Medulla oblongata (tissue), 1 donor: Measurements from ENCODE around the gene LYRM7.
A peak's percentile ranks its signal among the peaks of the same experiment; 100 is the strongest.
"Not testable (repeated sequence)": the region's sequence is repeated elsewhere in the genome, so short reads cannot be mapped to it uniquely, and the experiment has no call there.

ENCODE experiments used
- DNase-seq: peaks from one replicate; pipeline ENCODE4 v3.0.0-alpha.2; 2015; ENCODE audit errors: extremely low spot score

LYRM7 gene

DNA sequence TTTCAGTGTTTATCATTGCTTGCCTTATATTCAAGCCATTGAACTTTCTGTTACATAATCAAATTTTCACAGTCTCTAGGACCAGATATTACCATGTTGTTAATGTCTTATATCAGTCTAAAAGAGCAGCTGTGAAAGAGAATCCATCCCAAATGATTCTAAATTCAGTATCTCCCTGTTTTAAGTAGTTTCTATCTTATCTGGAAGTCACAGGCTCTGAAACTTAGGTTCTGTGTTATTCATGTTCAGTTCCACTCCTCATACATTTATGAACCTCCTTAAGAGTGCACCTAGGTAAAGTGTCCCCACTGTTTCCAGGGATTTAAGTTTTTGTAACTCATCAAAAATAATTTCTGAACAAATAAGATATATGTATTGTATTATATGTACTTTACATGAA is 9.7 kb downstream of the LYRM7 start:
- no peak for DNase-seq

DNA sequence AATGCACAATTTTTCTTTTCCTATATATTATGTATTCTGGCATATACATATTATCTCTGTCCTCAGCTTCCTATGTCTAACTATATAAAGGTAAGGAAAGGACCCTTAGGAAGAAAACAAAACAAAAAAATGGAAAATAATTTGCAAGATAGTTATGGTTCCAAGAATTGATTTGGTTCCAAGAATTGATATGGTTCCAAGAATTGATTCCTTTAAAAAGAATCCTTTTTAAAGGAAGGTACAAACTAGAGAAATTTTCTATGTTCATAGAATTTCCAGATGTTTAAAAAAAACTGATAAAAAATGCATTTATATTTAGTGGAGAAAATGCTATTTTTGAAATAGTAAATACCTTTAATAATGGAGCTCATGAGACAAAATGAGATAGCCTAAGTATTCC is 12.1 kb downstream of the LYRM7 start:
- no peak for DNase-seq

DNA sequence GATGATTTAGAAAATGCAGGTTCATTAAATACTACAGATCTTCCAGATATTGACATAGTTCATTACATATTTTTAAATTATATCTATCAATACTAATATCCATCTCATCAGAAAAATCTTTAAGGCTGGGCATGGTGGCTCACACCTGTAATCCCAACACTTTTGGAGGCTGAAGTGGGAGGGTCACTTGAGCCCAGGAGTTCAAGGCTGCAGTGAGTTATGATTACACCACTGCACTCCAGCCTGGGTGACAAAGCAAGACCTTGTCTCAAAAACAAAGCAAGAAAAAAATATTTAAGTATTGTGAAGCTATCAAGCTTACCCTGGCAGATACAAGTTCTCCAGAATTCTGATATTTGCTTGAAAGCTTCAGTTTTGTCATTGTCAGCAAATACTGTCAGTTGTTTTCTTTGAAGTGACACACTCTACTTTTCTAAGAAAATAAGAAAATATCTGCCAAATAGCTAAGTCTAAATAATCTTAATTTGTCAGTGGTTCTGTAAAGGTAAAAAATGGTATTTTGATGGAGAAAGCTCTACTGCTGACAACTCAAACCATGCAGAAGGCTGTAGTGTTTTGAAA is 14.9 kb downstream of the LYRM7 start:
- no peak for DNase-seq

DNA sequence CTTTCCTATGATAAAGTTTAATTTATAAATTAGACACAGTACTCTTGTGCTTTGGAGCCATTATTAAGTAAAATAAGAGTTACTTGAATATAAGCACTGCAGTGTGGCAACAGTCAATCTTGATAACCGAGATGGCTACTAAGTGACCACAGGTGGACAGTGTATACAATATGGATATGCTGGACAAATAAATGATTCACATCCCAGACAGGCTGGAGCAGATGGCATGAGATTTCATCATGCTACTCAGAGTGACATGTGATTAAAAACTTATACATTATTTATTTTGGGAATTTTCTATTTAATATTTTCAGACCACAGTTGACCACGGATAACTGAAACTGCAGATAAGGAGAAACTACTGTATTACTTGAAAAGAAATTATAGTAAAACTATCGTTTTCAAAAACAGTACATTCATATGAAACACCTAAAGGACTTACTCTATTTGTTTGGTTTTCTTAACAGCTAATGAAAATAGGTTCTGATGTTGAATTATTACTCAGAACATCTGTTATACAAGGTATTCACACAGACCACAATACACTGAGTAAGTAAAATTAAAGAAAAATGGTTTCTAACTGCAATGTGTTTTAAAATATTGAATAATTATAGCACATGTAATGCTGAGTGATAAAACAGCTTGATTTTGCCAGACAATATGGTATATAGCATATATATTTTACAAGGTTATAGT is 16.0 kb downstream of the LYRM7 start:
- DNase-seq, result no peak

DNA sequence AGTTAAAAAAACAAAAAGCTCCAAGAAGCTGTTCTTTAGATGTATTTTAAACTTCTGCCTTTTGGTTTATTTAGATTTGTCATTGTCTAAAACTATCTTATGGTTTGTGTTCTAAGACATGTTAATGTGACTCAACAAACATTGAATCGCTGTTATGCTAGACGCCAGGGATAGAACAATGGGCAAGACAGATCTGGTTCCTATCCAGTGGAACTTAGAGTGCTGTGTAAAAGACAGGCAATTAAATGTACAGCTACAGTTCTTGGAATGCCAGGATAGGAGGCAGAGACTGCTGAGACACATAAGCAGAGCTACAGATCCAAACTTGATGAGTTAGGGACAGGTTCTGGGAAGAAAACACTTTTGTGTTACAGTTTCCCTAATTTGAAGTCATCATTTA is 22.4 kb downstream of the LYRM7 start:
- no peak for DNase-seq

DNA sequence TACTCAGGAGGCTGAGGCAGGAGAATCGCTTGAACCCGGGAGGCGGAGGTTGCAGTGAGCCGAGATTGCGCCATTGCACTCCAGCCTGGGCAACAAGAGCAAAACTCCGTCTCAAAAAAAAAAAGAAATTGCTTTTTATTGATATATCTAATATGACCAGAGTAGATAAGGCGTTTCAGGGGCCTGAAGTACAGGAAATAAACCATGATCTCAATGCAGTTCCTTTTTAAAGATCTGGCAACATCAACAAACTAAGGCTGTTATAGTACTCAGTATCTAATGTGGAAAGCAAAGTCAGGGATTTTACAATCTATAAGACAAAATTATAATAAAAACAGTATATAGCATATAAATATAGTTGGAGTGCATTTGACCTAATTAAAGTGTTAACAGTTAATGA is 23.2 kb downstream of the LYRM7 start:
- DNase-seq, result not testable (repeated sequence)

DNA sequence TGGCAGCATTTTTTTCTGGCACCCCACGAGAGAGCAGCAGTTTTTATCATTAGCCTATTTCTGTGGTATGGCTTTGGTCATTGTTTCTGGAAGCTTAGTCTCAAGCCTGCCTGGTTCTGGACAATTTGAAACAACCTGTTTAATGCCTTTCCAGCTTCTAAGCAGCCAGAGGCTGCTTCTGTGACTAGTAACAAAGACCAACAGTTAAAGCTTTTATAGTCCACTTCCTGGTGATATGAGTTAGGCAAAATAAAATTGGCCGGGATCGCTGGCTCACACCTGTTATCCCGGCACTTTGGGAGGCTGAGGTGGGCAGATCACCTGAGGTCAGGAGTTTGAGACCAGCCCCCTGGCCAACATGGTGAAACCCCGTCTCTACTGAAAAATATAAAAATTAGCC is 24.0 kb downstream of the LYRM7 start:
- DNase-seq, result no peak

DNA sequence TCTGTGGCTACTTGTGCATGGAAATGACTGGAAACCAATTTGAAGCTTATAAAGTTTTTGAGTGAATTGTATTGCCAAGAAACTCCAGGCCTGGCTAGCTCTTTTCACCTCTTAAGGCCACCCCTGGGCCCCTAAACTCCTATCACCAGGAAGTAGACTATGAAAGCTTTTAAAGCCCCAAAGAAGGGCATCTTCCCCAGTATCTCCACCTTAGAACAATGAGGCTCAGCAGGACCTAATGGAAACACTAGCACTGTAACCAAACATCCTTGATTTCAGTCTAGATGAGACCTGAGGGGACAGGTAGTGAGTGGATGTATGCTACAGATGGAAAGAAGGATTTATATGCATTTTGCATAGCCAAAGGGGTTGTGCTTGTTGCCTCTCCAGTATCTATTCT is 25.0 kb downstream of the LYRM7 start:
- no peak for DNase-seq

DNA sequence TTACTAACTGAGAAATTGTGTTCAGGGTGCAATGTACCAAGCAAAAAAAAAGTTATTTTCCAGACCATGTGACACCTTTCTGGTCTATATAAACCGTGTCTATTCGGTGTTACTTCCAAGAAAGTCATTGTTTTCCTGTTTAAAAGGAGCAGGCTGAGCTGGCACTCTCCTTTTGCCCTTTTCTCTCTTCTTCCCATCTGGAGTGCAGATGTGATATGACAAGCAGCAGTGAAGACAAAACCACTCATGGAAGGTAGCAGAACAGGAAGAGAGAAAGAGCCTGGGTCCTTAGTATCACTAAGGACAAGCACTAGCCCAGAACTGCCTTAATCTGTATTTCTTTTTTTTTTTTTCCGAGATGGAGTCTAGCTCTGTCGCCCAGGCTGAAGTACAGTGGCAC is 25.6 kb downstream of the LYRM7 start:
- DNase-seq, result no peak

DNA sequence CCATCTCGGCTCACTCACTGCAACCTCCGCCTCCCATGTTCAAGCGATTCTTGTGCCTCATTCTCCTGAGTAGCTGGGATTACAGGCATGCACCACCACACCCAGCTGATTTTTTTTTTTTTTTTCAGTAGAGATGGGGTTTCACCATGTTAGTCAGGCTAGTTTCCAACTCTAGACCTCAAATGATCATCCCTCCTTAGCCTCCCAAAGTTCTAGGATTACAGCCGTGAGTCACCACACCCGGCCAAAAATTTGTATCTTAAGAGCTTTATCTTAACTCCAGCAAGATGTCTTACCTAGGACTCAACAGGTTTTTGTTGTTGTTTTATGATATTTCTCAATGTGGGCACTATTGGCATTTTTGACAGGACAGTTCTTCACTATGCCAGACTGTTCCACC is 27.9 kb downstream of the LYRM7 start:
- DNase-seq, result no peak

DNA sequence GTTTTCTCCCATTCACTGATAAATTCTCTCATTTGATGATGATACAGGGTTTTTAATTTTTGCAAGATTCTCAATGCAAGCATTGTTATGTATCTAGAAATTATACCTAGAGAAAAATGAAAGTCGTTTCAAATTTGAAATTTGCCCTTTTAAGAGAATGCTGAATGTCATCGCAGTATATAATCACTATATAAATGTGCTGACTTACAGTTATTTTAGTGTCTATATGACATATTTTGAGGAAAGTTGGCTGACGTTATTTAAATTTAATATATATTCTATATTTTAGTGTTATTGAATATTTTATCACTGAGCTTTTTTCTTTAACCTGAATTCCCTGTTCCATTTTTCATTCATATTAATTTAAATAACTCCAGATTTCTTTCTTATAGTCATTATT is 29.8 kb downstream of the LYRM7 start:
- DNase-seq, result no peak

DNA sequence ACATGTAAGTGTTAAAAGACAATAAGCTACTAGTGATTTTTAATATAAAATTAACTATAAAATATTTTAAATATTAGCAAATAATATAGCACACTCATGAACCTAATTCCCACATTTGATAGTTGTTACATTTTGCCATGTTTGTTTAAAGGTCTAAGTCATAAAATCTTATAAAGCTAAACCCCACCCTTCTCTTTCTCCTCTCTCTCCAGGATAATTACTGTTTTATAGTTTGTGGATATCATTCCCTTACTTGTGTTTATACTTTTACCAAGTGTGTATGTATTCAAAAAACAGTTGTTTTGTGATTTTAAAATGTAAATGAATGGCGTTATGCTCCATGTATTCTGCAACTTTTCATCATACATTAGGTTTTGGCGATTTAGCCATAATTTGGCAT is 34.2 kb downstream of the LYRM7 start:
- DNase-seq, result no peak

DNA sequence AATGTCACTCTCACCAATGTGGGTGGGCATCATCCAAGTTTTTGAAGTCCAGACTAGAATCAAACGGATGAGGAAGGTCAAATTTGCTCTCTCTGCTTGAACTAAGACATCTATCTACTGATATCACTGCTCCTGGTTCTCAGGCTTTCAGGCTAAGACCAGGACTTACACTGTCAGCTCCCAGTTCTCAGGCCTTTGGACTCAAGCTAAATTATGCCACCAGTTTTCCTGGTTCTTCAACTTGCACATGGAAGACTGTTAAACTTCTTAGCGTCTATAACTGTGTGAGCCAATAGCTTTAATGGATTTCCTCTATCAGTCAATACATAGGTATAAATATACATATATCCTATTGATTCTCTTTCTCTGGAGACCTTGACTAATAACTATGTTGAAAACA is 35.3 kb downstream of the LYRM7 start:
- no peak for DNase-seq

DNA sequence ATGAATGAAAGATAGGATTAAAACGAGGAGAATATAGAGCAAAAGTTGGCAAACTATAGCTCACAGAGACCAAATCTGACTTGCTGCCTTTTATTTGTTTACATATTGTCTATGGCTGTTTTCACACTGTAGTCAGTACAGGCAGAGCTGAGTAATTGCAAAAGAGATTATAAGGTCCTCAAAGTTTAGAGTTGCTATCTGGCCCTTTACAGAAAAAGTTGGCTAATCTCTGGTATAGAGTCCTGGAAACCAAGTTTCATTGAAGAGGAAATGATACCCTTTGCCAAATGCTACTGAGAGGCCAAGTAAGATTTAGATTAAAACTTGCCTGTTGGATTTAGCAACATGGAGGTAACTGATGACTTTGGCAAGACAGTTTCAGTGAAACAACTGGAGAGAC is 36.0 kb downstream of the LYRM7 start:
- no peak for DNase-seq

DNA sequence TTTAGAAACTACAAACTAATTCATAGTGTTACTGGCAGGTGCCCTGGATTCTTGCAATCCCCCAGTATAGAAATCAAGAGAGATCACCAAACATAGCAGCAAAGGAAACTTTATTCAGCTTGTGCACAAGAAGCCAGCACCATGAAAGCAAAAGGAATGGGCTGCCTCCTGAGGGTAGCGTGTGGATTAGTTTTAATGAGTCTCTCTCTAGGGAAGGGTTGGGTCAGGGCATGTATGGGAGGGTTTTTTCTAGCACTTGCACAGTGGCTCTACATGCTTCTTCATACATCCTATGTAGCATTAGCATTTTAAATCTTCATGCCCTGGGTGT is 38.4 kb downstream of the LYRM7 start:
- DNase-seq, result no peak

DNA sequence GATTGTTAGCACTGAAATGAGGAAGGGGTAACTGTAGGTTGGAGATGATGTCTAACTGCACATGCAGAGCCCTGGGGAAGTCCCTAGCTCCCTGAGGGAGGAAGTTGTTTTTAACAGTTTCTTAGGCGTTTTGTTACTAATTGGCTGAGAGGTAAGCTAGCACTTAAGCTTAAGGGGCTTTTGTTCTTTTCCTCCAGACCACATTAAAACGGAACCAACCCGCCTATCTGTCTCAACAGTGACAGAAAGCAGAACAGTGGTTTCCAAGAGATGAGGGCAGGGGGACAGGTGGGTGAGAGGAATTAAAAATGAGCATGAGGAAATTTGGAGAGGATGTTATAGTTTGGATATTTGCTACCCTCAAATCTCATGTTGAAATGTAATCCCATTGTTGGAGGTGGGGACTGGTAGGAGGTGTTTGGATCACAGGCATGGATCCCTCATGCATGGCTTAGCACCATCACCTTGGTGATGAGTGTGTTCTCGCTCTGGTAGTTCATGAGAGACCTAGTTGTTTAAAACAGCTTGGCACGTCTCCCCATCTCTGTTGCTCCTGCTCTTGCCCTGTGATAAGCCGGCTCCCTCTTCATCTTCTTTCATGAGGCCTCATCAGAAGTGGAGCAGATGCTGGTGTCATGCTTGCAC is 38.9 kb downstream of the LYRM7 start:
- peak; percentile 54 for DNase-seq

DNA sequence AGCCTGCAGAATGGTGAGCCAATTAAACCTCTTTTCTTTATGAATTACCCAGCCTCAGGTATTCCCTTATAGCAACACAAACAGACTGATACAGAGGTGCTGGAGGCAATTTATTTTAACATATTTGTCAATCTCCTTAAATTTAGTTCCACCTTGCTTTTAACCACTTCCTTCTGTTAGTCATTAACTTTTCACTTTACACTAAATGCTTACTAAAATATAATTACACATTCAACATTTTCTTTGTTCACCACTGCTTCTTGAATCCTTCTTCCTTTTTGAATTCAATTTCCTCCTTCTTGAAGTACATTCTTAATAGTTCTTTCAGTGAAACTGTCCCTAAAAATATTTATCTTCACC is 39.4 kb downstream of the LYRM7 start:
- no peak for DNase-seq

DNA sequence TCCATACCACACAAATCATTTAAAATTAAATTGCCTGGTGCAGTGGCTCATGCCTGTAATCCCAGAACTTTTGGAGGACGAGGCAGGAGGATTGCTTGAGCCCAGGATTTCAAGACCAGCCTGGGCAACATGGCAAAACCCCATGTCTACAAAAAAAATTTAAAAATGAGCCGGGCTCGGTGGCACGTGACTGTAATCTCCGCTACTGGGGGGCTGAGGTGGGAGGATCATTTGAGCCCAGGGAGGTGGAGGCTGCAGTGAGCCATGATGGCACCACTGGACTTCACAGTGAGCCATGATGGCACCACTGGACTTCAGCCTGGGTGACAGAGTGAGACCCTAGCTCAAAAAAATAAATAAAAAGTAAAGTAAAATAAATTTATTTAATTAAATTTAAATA is 40.9 kb downstream of the LYRM7 start:
- DNase-seq, result no peak

DNA sequence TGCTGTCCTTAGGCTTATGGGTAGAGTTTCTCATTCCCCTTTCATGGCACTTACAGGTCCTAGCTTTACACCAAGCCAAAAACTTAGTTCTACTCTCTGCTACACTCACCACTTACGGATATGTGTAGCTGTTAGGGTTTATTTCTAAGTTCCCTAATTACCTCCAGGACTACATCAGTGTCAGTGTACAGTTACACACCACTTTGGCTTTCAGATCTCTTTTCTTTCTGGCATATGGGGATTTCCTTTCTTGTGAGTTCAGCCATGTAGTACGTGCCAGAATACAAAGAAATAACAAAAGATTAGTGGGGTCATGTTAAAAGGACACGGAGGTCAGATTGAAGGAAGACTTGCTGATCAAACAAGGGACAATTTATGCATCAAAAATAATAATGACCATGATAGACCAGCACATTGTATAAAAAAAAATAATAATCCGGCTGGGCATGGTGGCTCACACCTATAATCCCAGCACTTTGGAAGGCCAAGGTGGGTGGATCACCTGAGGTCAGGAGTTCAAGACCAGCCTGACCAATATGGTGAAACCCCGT is 41.8 kb downstream of the LYRM7 start:
- peak; percentile 37 for DNase-seq

DNA sequence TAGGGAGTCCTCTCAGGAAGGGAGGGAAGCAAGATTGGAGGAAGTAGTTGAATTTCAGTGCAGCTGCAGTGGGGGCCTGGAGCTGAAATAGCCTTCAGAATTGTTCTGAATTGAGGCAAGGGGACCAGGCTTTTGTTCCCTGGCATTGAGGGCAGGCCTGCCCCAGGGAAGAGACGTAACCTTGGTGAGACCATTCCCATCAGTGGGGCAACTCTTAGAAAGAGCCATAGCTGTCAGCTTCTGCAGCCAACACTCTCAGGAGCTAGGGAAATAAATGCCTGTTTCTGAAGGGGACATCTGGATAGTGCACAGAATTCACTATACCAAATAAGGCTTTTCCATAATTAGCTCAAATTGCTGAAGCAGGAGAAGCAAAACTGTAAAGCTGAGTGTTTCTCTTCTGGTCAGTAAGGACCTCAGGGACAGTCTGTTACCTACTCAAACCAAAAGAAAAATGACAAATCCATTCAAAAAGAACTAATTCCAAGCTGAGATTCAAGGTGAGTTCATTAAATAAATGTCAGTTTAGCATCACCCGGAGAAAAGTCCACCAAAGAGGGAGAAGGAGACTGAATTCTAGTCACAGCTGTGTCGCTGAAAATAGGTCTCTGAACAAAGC is 44.0 kb downstream of the LYRM7 start:
- no peak for DNase-seq

DNA sequence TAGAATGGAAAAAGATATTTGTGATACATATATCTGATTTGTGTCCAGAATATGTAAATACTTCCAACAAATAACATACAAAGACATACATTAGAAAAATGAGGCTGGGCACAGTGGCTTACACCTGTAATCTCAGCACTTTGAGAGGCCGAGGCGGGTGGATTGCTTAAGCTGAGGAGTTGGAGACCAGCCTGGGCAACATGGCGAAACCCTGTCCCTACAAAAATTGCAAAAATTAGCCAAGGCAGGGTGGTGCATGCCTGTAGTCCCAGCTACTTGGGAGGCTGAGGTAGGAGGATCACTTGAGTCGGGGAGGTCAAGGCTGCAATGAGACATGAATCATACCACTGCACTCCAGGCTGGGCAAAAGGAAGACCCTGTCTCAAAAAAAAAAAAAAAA is 47.0 kb downstream of the LYRM7 start:
- DNase-seq, result no peak

DNA sequence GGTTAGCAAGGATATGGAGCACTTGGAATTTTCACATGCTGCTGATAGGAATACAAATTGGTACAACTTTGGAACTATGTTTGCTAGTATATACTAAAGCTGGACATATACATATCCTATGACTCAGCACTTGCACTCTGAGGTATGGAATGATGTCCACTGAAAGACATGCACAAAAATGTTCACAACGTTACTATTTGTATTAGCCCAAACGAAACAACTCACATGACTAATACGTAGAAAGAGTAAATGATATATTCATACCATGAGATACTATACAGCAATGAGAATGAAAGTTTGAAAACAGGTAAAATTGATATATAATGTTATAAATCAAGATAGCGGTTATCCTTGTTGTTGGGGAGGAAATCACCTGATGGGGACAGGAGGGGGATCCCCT is 47.6 kb downstream of the LYRM7 start:
- DNase-seq, result no peak

DNA sequence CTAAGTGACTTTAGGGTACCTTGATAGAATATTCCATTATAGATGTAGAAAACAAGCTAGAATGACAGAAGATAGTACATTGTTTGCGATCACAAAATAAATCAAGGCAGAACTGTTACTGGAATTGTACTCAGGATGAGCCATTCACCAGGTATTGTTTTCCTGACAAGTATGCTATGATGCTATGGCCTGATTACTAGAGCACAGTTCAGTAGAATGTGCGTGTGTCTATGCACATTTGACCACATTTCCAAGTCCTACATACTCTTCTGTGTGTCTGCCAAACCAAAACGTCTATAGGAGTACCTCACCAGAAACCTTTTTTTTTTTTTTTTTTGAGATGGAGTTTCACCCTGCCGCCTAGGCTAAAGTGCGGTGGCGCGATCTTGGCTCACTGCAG is 49.8 kb downstream of the LYRM7 start:
- DNase-seq, result no peak
